Lung microvascular endothelial cell (primary cell): ENCODE data around the gene SPTAN1. TPM values are rescaled to one million over a fixed set of nuclear protein-coding genes. Genes with fewer than 3 reads are reported as not detected.
A peak's percentile ranks its signal among the peaks of the same experiment; 100 is the strongest.
"Not testable (repeated sequence)": the region's sequence is repeated elsewhere in the genome, so short reads cannot be mapped to it uniquely, and the experiment has no call there.

Source experiments
- DNase-seq, 2 donors: peaks; one replicate each; pipeline versions ENCODE4 v3.0.0 to v3.0.0-alpha.2; 2010; ENCODE audit warnings: low read depth in 2 of 2
- total RNA-seq: library from RNA; depleted of rRNA; stranded (reverse); fragments of >200 nt; gene quantifications from 2 replicates; pipeline ENCODE4 v1.2.1, GENCODE V29; 2014

The SPTAN1 gene
- total RNA-seq, 1 donor from 2014 or later: 449 TPM

DNA sequence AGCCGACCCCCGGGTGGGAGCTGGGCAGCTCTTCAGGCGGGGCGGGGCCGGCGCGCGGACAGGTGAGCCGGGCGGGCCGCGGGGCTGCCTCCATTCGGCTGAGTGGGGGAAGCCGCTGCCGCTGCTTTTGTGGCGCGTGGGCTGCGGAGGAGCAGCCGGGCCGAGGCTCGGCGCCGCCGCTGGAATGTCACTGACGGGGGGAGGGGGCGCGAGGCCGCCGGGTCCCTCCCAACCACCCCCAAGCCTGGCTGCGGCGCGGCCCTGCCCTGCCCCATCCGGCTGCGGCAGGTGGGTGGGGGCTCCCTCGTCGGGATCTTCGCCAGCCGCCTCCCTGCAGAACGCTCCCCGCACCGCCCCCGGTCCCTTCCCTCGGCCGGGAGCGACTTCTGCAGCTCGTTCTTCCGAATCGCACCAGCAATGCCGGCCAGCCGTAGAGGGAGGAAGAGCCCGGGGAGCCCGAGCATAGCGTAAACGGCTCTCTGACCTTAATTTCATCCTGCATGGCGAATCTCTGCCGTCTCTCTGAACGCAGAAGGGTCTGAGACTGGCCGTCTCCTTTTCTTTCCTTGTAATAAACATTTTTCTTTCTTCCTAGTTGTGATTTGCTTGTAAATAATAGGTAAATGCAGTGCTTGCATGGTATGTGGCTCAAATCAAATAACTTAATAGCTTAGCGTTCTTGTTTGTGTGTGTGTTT, 505 bp downstream of the SPTAN1 start:
- peak; percentile 37 to 45 for DNase-seq

GRCh38 chr9:128553728-128554127, 1.3 kb downstream of the SPTAN1 start:
- peak in 1 of 2 donors; percentile 81 for DNase-seq

DNA sequence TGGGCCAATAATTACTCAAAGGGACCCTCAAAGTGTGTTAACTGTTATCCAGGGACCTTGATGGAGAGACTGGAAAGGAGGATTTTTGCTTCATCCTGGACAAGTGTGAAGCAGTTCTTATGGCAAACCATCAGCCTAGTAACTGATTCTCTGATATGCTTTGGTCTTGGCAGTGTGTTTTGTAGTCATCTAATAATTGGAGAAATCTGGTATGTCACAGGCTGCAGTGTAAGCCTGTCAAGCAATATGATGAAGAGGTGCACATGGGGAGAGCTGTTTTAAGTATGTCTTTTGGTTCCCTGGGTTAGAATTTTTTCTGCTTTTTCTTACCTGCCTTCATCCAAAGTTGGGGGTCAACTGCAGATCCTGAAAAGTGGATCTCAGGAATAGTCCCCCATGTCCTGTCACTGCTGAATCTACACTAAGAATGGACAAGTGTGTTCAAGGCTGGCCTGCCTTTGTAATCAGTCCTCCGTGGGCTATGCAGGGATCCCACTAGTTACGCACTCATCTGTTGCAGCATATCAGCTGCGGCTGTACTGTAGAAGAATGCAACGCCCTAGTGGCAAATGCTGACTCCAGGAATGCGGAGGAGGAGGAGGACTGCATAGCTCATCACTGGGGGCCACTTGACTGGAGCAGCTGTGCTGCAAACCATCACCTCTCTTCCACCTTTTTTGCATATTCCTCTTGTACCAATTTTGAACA, 1.9 kb downstream of the SPTAN1 start:
- DNase-seq: peak; percentile 55 to 75

DNA sequence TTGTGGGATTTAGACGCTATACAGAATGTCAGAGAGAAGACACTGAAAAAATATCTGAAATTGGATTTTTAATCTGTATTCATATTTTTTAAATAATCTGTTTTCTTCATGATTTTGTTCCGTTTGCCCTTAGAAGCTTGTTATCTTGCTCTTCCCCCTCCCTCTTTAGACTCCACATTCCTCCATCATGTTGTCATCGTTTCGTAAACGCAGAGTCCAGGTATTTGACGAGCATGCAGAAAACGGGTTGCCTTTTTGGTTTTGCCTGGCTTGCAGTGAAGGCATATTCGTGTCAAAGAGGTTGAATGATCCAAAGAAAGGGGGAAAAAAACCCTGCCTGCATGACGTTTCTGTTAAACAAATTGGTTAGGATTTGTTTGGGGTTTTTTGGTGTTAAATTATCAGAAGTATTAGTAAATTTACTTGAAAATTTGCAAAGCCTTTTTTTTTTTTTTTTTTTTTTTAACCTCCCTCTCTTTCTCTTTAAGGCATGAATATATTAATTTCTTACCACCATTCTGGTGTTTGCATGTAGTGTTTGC, 2.9 kb downstream of the SPTAN1 start:
- DNase-seq: peak; percentile 55 to 69

GRCh38 chr9:128556276-128556675, 3.9 kb downstream of the SPTAN1 start:
- no peak for DNase-seq

- DNase-seq: peak; percentile 11 to 70
These were observed 4.7 kb downstream of the SPTAN1 start for GRCh38 chr9:128556926-128557634.

- peak; percentile 87 to 92 for DNase-seq
These were observed 6.3 kb downstream of the SPTAN1 start for GRCh38 chr9:128558431-128559310.

DNA sequence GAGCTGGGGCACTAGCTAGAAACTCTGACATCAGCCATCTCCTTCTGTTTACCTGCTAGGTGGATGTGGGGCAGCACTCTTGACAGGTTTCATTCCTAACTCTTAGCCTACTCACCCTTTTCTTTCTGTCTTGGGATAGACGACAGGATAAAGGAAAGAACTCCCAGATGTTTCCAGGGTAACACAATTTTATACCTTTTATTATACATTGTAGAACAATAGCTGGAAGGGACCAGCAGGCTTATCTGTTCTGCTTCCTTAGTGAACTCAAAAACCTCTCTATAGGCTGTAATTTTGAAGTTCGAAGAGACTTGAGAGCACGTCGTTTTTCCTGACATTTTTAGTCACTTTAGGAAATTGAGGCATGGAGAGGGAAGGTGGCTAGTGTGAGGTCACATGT, 13.2 kb downstream of the SPTAN1 start:
- DNase-seq: peak; percentile 50 to 59

DNA sequence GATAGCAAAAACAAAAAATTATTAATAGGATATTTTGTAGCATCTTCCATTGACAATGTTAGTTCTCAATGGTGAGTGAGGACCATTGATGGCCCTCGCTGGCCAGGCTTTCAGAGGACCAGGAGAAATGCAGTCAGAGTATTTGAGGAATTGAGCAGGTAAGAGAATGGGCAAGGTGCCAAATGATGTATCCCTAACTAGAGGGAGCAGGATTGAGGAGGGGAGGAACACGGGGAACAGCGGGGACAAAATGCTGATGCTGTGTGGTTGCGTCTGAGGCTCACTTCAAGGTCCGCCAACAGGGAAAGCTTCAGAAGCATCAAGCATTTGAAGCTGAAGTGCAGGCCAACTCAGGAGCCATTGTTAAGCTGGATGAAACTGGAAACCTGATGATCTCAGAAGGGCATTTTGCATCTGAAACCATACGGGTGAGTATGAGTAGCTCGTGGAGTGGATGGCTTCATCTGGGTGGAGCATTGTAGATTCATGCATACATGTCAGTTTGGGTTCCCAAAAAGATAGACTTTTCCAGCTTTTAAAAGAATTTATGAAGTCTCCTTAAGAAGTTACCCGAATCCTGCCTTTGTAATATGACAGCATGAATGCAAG, 16.2 kb downstream of the SPTAN1 start:
- DNase-seq: no peak

DNA sequence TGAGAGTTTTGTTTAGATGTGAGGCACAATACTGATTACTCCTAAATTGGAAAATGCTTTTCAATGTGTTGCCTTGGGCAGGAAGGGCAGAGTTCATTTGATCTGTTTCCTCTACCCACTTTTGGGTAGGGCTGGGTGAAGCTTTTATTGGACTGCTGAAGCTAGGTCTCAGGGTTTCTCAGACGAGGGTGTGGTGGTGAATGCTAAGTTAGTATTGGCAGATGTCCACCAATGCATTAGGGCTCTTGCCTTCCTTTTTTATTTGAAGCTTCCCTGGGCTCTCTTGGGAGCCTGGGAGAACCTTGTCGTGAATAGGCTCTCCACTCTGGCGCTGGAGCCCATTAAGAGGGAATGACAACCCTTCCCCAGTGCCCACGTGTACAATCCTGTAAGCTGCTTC, 23.1 kb downstream of the SPTAN1 start:
- DNase-seq: peak in 1 of 2 donors; percentile 26

DNA sequence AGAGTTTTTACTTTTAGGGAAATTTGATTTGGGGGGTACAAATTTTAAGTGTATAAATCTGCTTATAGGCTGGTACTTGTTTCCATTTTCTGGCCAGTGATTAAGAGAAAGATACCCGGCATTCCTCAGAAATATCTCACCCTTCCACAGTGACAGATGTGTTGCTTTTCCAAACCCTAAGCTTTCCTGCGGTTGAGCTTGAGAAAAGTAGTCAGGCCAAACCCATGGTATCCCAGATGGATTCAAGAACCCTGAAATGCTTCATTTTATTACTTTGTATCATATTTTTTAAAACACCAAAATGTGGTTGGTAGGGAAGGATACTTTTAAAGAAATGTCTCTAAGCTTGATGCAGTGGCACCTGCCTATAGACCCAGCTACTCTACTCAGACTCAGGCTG, 23.5 kb downstream of the SPTAN1 start:
- DNase-seq: no peak

DNA sequence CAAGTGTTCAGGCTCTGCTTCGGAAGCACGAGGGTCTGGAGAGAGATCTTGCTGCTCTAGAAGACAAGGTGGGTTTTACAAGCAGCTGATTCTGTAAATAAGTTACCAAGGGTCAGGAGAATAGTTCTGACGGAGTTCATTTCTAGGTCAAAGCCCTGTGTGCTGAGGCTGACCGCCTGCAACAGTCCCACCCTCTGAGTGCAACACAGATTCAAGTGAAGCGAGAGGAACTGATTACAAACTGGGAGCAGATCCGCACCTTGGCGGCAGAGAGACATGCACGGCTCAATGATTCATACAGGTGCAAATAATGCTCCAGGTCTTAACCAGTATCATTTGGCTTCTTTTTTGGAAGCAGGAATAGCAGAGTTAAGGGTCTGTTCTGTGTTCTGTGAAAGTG, 24.8 kb downstream of the SPTAN1 start:
- DNase-seq: no peak

- no peak for DNase-seq
These were observed 26.8 kb downstream of the SPTAN1 start for GRCh38 chr9:128579194-128579593.

GRCh38 chr9:128580731-128581130, 28.3 kb downstream of the SPTAN1 start:
- no peak for DNase-seq

DNA sequence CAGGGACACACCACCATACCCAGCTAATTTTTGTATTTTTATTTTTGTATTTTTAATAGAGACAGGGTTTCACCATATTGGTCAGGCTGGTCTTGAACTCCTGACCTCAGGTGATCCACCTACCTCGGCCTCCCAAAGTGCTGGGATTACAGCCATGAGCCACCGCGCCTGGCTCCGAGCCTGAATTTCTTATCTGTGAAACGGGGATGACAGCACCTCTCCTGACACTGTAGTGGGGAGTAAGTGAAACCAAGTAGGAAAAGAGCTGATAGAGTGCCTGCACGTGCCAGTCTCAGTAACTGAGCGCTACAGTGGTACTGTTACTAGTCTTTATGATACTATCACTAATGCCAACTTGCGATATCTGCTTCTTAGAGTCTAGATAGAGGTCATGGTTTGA, 32.8 kb downstream of the SPTAN1 start:
- not testable (repeated sequence) for DNase-seq

- DNase-seq: not testable (repeated sequence)
These were observed 34.5 kb downstream of the SPTAN1 start for GRCh38 chr9:128586934-128587333.

- no peak for DNase-seq
These were observed 35.1 kb downstream of the SPTAN1 start for GRCh38 chr9:128587453-128587852.

DNA sequence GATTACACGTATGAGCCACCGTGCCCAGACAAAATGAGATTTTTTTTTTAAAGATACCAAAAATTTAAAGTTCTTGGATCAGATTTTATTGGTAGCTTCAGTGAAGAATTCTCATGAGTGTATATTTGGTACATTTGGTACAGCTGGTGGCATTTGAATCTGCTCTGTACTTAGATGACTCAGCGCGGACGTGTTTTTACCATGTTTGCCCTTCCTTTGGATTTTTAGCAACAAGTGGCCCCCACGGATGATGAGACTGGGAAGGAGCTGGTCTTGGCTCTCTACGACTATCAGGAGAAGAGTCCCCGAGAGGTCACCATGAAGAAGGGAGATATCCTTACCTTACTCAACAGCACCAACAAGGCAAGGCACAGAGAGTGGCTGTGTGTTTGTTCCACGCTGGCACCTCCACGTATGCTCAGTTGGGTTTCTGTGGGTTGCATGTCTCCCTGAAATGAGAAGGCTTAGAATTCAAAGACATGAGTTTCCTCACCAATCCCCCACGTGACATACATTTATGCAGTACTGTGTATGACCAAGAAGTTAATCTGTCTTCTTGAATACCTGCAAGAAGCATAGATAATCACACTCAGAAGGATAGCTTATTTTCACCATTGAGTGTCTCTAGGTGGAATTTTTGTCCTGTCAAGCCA, 36.3 kb downstream of the SPTAN1 start:
- no peak for DNase-seq

DNA sequence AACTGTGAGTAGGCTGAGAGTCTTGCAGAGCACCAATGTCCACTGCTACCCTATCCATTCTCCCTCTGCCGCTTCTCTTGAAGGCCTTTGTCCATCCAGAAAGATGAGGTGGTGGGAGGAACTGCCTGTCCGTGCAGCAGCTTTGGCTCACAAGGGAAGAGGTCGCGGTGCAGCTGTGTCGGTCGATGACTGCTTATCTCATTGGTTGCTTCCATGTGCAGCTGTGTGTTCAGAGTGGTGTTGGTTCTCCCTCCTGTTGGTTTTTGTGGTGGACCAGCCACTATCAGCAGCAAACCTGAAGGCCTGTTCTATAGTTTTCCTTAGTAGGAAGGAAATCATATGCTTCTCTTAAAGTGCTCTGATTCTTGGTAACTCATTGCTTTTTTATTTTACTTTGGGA, 40.7 kb downstream of the SPTAN1 start:
- no peak for DNase-seq

- DNase-seq: no peak
These were observed 41.5 kb downstream of the SPTAN1 start for GRCh38 chr9:128593856-128594255.
